ENCODE measurements around the gene ZBTB43. TPM values are rescaled to one million over a fixed set of nuclear protein-coding genes. Genes with fewer than 3 reads are reported as not detected.

The ZBTB43 gene
- total RNA-seq, 1 donor from 2014 or later: 2.4 TPM

GRCh38 chr9:126842220-126842842 lies 37.5 kb downstream of the ZBTB43 start:
- H3K4me1 ChIP-seq: no peaks in the 10 kb centered on the region
- TF ChIP-seq CTCF (IDR thresholded peaks at IDR 0.05): no peak
- H3K27me3 ChIP-seq: no peaks in the 10 kb centered on the region
- H3K9me3 ChIP-seq: no peaks in the 10 kb centered on the region
- intact Hi-C loops (cut with DNase I): no loop called here
- no peak overlapping the region for H3K27ac ChIP-seq
- DNase-seq (ENCODE audit: low spot score in 2 of 2): no peak
- H3K4me3 ChIP-seq: no peak overlapping the region
- H3K36me3 ChIP-seq: peaks cover under 1 to 9% of the 10 kb centered on the region in 2 donors

- intact Hi-C loops (cut with DNase I): no loop called here
- Histone ChIP-seq H3K36me3 (peaks cover 0 to 5% of the 10 kb centered on the region in 2 donors), H3K9me3 (no peaks in the 10 kb centered on the region), H3K27me3 (no peaks in the 10 kb centered on the region), H3K4me3 (no peak overlapping the region), H3K27ac (no peak overlapping the region), H3K4me1 (no peaks in the 10 kb centered on the region)
- TF ChIP-seq CTCF (IDR thresholded peaks at IDR 0.05): no peak
- no peak for DNase-seq (ENCODE audit: low spot score in 2 of 2)
Measured at GRCh38 chr9:126842977-126843799, 38.3 kb downstream of the ZBTB43 start.

- H3K4me3 ChIP-seq: no peak overlapping the region
- H3K27me3 ChIP-seq: no peaks in the 10 kb centered on the region
- H3K27ac ChIP-seq: no peak overlapping the region
- H3K9me3 ChIP-seq: no peaks in the 10 kb centered on the region
- H3K4me1 ChIP-seq: no peaks in the 10 kb centered on the region
- DNase-seq (ENCODE audit: low spot score in 2 of 2): no peak
- H3K36me3 ChIP-seq: no peaks in the 10 kb centered on the region
- no peak for TF ChIP-seq CTCF (IDR thresholded peaks at IDR 0.05)
- intact Hi-C loops (cut with DNase I): no loop called here
Measured at GRCh38 chr9:126844085-126844484, 39.2 kb downstream of the ZBTB43 start.

- H3K9me3 ChIP-seq: no peaks in the 10 kb centered on the region
- DNase-seq (ENCODE audit: low spot score in 2 of 2): no peak
- intact Hi-C loops (cut with DNase I): no loop called here
- H3K36me3 ChIP-seq: no peaks in the 10 kb centered on the region
- no peak overlapping the region for H3K4me3 ChIP-seq
- no peaks in the 10 kb centered on the region for H3K4me1 ChIP-seq
- H3K27ac ChIP-seq: no peak overlapping the region
- no peaks in the 10 kb centered on the region for H3K27me3 ChIP-seq
- TF ChIP-seq CTCF (IDR thresholded peaks at IDR 0.05): no peak
Measured at GRCh38 chr9:126847051-126847450, 42.2 kb downstream of the ZBTB43 start.

- no peak for DNase-seq (ENCODE audit: low spot score in 2 of 2)
- Histone ChIP-seq H3K4me3 (no peak overlapping the region), H3K9me3 (no peaks in the 10 kb centered on the region), H3K4me1 (no peaks in the 10 kb centered on the region), H3K27me3 (no peaks in the 10 kb centered on the region), H3K36me3 (no peaks in the 10 kb centered on the region), H3K27ac (no peak overlapping the region)
- intact Hi-C loops (cut with DNase I): no loop called here
- TF ChIP-seq CTCF (IDR thresholded peaks at IDR 0.05): no peak
Measured at GRCh38 chr9:126849591-126850225, 44.9 kb downstream of the ZBTB43 start.

All from ascending aorta (tissue), 2 donors.